ENCODE measurements around the gene JUN. TPM values are rescaled to one million over a fixed set of nuclear protein-coding genes. Genes with fewer than 3 reads are reported as not detected.
A peak's percentile ranks its signal among the peaks of the same experiment; 100 is the strongest.

JUN gene
- total RNA-seq, 1 donor from 2014 or later = 10.2 TPM

DNA sequence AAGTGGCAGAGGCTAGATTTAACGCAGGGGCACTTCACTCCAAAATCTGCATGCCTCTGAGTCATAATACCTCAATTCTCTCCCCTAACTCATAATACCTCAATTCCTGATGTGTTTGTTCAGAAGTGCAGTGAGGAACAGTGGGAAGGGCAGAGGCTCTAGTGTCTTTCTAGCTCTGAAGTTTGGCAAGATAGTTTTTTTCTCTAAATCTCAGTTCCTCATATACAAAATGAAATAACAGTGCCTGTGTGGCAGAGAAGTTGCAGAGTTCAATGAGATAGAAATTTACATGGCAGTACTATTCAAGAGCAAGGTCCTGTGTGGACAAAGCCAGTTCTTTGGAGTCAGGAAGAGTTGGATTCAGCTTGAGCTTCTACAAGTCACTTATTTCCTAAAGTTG lies 9.8 kb downstream of the JUN start:
- H3K4me1 ChIP-seq = no peaks in the 10 kb centered on the region
- no peak overlapping the region for H3K9ac ChIP-seq
- no peak overlapping the region for H2AFZ ChIP-seq (replicated peaks)
- H3K27ac ChIP-seq = no peak overlapping the region
- no peaks in the 10 kb centered on the region for H3K9me3 ChIP-seq (ENCODE audit: low read depth)
- no peaks in the 10 kb centered on the region for H3K27me3 ChIP-seq
- no peak overlapping the region for H3K4me2 ChIP-seq
- no peaks in the 10 kb centered on the region for H4K20me1 ChIP-seq (ENCODE audit: low read depth)
- H3K36me3 Mint-ChIP-seq = no peaks in the 10 kb centered on the region
- H3K27me3 Mint-ChIP-seq (ENCODE audit: insufficient read depth, low read depth) = peaks cover 7% of the 10 kb centered on the region
- no peaks in the 10 kb centered on the region for H3K9me3 Mint-ChIP-seq
- H3K27ac Mint-ChIP-seq = no peak overlapping the region
- no peaks in the 10 kb centered on the region for H3K36me3 ChIP-seq
- no peak for DNase-seq (ENCODE audit: low spot score)
- H3K4me3 Mint-ChIP-seq = no peak overlapping the region
- TF ChIP-seq EZH2phosphoT487 (IDR thresholded peaks at IDR 0.05) = no peak
- TF ChIP-seq, protein P1, sequence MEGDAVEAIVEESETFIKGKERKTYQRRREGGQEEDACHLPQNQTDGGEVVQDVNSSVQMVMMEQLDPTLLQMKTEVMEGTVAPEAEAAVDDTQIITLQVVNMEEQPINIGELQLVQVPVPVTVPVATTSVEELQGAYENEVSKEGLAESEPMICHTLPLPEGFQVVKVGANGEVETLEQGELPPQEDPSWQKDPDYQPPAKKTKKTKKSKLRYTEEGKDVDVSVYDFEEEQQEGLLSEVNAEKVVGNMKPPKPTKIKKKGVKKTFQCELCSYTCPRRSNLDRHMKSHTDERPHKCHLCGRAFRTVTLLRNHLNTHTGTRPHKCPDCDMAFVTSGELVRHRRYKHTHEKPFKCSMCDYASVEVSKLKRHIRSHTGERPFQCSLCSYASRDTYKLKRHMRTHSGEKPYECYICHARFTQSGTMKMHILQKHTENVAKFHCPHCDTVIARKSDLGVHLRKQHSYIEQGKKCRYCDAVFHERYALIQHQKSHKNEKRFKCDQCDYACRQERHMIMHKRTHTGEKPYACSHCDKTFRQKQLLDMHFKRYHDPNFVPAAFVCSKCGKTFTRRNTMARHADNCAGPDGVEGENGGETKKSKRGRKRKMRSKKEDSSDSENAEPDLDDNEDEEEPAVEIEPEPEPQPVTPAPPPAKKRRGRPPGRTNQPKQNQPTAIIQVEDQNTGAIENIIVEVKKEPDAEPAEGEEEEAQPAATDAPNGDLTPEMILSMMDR (IDR thresholded peaks at IDR 0.05) = no peak
- no peak for TF ChIP-seq EZH2 (IDR thresholded peaks at IDR 0.05)
- H3F3A ChIP-seq (ENCODE audit: low read depth) = no peaks in the 10 kb centered on the region
- no peaks in the 10 kb centered on the region for H3K79me2 ChIP-seq (ENCODE audit: low read depth)
- peaks cover 14% of the 10 kb centered on the region for H3K4me1 Mint-ChIP-seq
- H3K4me3 ChIP-seq = no peak overlapping the region

DNA sequence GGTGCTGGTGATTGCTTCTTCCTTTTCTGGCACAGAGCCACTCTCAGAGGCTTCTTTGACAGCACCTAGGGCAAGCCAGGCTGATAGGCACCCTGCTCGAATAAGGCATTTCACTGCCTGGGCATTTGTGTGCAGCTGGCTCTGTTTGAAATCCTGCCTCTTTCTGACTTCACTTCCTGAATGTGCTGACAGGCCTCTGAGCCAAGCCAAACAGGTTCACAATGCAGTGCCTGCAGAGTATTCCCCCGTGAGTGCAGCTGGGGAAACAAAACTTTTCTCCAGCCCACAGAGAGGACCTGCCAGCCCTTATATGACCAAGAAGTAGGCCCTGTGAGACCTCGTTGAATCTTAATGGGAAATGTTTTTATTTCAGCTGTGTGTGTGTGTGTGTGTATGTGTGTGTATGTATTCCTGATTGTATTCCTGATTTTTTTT lies 10.4 kb downstream of the JUN start:
- no peaks in the 10 kb centered on the region for H3K36me3 Mint-ChIP-seq
- no peaks in the 10 kb centered on the region for H4K20me1 ChIP-seq (ENCODE audit: low read depth)
- H3K4me1 Mint-ChIP-seq = peaks cover 12% of the 10 kb centered on the region
- peak overlapping the region; percentile 86 for H2AFZ ChIP-seq (replicated peaks)
- H3K9me3 ChIP-seq (ENCODE audit: low read depth) = no peaks in the 10 kb centered on the region
- H3K9ac ChIP-seq = no peak overlapping the region
- no peaks in the 10 kb centered on the region for H3K4me1 ChIP-seq
- no peak overlapping the region for H3K27ac Mint-ChIP-seq
- H3K27me3 Mint-ChIP-seq (ENCODE audit: insufficient read depth, low read depth) = peaks cover 6% of the 10 kb centered on the region
- H3K4me2 ChIP-seq = no peak overlapping the region
- no peaks in the 10 kb centered on the region for H3F3A ChIP-seq (ENCODE audit: low read depth)
- H3K27ac ChIP-seq = no peak overlapping the region
- peak; percentile 21 for DNase-seq (ENCODE audit: low spot score)
- no peaks in the 10 kb centered on the region for H3K36me3 ChIP-seq
- no peaks in the 10 kb centered on the region for H3K27me3 ChIP-seq
- TF ChIP-seq EZH2phosphoT487 (IDR thresholded peaks at IDR 0.05) (no peak), EZH2 (IDR thresholded peaks at IDR 0.05) (no peak)
- TF ChIP-seq, protein P1 (IDR thresholded peaks at IDR 0.05) = no peak
- H3K4me3 ChIP-seq = no peak overlapping the region
- no peak overlapping the region for H3K4me3 Mint-ChIP-seq
- H3K9me3 Mint-ChIP-seq = no peaks in the 10 kb centered on the region
- no peaks in the 10 kb centered on the region for H3K79me2 ChIP-seq (ENCODE audit: low read depth)

- Mint-ChIP-seq H3K9me3 (no peaks in the 10 kb centered on the region), H3K27me3 (ENCODE audit: insufficient read depth, low read depth) (peaks cover 4% of the 10 kb centered on the region), H3K36me3 (no peaks in the 10 kb centered on the region), H3K27ac (no peak overlapping the region), H3K4me3 (no peak overlapping the region), H3K4me1 (peaks cover 12% of the 10 kb centered on the region)
- DNase-seq (ENCODE audit: low spot score) = no peak
- Histone ChIP-seq H2AFZ (replicated peaks) (no peak overlapping the region), H3K4me2 (no peak overlapping the region), H3K36me3 (no peaks in the 10 kb centered on the region), H3F3A (ENCODE audit: low read depth) (no peaks in the 10 kb centered on the region), H3K79me2 (ENCODE audit: low read depth) (no peaks in the 10 kb centered on the region), H3K9me3 (ENCODE audit: low read depth) (no peaks in the 10 kb centered on the region), H3K27me3 (no peaks in the 10 kb centered on the region), H3K4me3 (no peak overlapping the region), H3K4me1 (no peaks in the 10 kb centered on the region), H3K9ac (no peak overlapping the region), H3K27ac (no peak overlapping the region), H4K20me1 (ENCODE audit: low read depth) (no peaks in the 10 kb centered on the region)
- TF ChIP-seq EZH2 (IDR thresholded peaks at IDR 0.05) (no peak), EZH2phosphoT487 (IDR thresholded peaks at IDR 0.05) (no peak)
- TF ChIP-seq, protein P1 (IDR thresholded peaks at IDR 0.05) = no peak
Observed at GRCh38 chr1:58769809-58770320, 14.0 kb downstream of the JUN start.

All from neural progenitor cell (in vitro differentiated cells).